ENCODE results near the gene C2CD4B.

DNA sequence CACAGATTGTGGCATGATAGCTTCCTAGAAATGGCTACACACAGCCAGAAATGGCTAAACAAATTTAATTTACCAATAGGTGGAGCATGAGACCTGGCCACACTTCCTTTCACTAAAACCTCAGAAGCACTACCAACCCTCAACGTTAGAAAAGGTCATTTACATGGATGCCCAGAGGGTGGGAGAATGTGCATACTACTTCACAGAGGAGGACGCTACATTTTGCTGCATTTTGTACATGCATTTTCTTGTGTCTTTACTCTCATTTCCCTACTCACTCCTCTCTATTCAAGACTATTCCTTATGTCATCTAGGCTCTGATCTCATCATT lies 40.1 kb downstream of the C2CD4B start:
- TF ChIP-seq CTCF (tag by site-specific recombination; IDR thresholded peaks at IDR 0.05) (peak; percentile 16; the same call in 1 of the 2 replicates), TCF7L2 (IDR thresholded peaks at IDR 0.05; ENCODE audit: borderline replicate concordance, low read depth, low read length) (no peak), ZNF24 (tag by site-specific recombination; IDR thresholded peaks at IDR 0.05) (no peak), ZNF639 (tag by site-specific recombination; IDR thresholded peaks at IDR 0.05) (no peak), ZBTB11 (tag by site-specific recombination; conservative IDR thresholded peaks at IDR 0.05; ENCODE audit: low read depth) (no peak), ZNF777 (tag by site-specific recombination; IDR thresholded peaks at IDR 0.05; ENCODE audit: borderline replicate concordance) (no peak), ZNF302 (tag by site-specific recombination; IDR thresholded peaks at IDR 0.05; ENCODE audit: low read depth) (no peak), ATF2 (tag by site-specific recombination; IDR thresholded peaks at IDR 0.05; ENCODE audit: low read depth) (no peak), ZNF747 (tag by site-specific recombination; IDR thresholded peaks at IDR 0.05) (no peak), ZNF184 (tag by site-specific recombination; IDR thresholded peaks at IDR 0.05) (no peak), HOXC10 (CRISPR knock-in tag; IDR thresholded peaks at IDR 0.05) (no peak), ZNF112 (tag by site-specific recombination; IDR thresholded peaks at IDR 0.05) (no peak)
- TF ChIP-seq, protein P1, sequence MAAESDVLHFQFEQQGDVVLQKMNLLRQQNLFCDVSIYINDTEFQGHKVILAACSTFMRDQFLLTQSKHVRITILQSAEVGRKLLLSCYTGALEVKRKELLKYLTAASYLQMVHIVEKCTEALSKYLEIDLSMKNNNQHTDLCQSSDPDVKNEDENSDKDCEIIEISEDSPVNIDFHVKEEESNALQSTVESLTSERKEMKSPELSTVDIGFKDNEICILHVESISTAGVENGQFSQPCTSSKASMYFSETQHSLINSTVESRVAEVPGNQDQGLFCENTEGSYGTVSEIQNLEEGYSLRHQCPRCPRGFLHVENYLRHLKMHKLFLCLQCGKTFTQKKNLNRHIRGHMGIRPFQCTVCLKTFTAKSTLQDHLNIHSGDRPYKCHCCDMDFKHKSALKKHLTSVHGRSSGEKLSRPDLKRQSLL (tag by site-specific recombination; IDR thresholded peaks at IDR 0.05): no peak
- TF ChIP-seq, protein P2, sequence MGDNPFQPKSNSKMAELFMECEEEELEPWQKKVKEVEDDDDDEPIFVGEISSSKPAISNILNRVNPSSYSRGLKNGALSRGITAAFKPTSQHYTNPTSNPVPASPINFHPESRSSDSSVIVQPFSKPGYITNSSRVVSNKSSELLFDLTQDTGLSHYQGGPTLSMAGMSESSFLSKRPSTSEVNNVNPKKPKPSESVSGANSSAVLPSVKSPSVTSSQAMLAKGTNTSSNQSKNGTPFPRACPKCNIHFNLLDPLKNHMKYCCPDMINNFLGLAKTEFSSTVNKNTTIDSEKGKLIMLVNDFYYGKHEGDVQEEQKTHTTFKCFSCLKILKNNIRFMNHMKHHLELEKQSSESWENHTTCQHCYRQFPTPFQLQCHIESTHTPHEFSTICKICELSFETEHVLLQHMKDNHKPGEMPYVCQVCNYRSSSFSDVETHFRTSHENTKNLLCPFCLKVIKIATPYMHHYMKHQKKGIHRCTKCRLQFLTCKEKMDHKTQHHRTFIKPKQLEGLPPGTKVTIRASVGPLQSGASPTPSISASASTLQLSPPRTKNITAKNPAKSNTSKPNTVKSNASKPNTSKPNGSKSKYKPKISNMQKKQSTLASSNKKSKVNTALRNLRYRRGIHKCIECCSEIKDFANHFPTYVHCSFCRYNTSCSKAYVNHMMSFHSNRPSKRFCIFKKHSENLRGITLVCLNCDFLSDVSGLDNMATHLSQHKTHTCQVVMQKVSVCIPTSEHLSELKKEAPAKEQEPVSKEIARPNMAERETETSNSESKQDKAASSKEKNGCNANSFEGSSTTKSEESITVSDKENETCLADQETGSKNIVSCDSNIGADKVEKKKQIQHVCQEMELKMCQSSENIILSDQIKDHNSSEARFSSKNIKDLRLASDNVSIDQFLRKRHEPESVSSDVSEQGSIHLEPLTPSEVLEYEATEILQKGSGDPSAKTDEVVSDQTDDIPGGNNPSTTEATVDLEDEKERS (tag by site-specific recombination; IDR thresholded peaks at IDR 0.05): no peak

Measured in HEK293 (cell line).